ENCODE data around the gene KCNG2.

KCNG2 gene

DNA sequence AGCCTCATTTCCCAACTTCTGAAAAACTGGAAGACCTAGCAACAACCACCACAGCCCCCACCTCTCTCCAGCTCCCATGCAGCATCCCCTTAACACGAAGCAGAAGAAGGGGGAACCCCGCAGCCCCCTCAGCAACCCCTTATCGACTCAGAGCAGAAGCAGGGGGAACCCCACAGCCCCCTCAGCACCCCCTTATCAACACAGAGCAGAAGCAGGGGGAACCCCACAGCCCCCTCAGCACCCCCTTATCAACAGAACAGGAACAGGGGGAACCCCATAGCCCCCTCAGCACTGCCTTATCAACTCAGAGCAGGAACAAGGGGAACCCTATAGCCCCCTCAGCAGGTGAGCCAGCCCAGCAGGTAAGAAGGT lies 147.0 kb downstream of the KCNG2 start:
- Histone ChIP-seq H3K27me3 (ENCODE audit: control insufficient read depth, insufficient read depth, low read length) (peaks cover 2% of the 10 kb centered on the region), H3K4me3 (ENCODE audit: low read depth, low read length) (no peak overlapping the region), H3K4me1 (ENCODE audit: control insufficient read depth, insufficient read depth, low read length) (no peaks in the 10 kb centered on the region), H3K9ac (ENCODE audit: low read depth, low read length) (no peak overlapping the region), H3K36me3 (ENCODE audit: control insufficient read depth, insufficient read depth, low read length) (peaks cover 6% of the 10 kb centered on the region), H3K9me3 (ENCODE audit: control insufficient read depth, insufficient read depth, low read length) (no peaks in the 10 kb centered on the region)

DNA sequence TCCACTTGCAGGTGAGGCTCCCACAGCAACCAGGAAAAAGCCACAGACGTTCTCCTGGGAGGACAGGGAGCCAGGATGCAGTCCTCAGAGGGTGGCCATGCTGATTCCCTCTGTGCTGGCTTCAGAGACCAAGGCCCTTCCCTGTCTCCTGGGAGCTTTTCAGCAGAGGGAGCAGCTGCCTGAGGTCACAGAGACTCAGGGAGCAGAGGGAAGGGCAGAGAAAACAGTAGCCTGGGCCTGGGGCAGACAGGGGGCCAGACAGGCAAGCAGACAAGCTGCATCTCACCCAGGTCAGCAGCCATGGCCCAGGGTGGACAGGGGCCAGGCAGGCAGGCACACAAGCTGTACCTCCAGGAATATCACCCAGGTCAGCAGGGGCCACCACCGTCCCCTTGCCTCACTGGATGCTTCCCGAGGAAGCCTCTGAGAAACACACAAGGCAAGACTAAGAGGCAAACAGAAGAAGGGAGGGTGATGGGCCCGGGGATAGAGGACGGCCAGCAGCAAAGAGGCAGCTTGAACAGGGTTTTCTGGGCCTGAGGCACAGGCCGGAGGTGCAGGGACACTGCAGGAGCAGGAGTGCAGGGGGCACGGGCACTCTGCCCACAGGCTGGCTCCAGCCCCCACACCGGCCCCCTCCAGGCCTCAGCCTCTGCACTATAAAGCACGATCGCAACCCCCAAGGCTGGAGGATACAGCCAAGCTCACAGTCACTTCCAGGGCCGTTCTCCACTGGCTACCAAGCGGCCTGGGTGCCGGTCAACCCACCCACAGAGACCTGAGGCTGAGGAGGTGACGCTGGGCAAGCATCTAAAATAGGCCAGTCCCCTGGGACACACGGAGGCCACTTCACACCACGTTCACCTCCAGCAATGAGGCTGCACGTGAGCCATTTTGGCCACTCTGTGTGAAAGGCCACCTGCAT lies 147.6 kb downstream of the KCNG2 start:
- no peaks in the 10 kb centered on the region for H3K4me1 ChIP-seq (ENCODE audit: control insufficient read depth, insufficient read depth, low read length)
- no peaks in the 10 kb centered on the region for H3K9me3 ChIP-seq (ENCODE audit: control insufficient read depth, insufficient read depth, low read length)
- no peak overlapping the region for H3K4me3 ChIP-seq (ENCODE audit: low read depth, low read length)
- H3K36me3 ChIP-seq (ENCODE audit: control insufficient read depth, insufficient read depth, low read length), result peaks cover 6% of the 10 kb centered on the region
- H3K27me3 ChIP-seq (ENCODE audit: control insufficient read depth, insufficient read depth, low read length), result peaks cover 8% of the 10 kb centered on the region
- H3K9ac ChIP-seq (ENCODE audit: low read depth, low read length), result no peak overlapping the region

DNA sequence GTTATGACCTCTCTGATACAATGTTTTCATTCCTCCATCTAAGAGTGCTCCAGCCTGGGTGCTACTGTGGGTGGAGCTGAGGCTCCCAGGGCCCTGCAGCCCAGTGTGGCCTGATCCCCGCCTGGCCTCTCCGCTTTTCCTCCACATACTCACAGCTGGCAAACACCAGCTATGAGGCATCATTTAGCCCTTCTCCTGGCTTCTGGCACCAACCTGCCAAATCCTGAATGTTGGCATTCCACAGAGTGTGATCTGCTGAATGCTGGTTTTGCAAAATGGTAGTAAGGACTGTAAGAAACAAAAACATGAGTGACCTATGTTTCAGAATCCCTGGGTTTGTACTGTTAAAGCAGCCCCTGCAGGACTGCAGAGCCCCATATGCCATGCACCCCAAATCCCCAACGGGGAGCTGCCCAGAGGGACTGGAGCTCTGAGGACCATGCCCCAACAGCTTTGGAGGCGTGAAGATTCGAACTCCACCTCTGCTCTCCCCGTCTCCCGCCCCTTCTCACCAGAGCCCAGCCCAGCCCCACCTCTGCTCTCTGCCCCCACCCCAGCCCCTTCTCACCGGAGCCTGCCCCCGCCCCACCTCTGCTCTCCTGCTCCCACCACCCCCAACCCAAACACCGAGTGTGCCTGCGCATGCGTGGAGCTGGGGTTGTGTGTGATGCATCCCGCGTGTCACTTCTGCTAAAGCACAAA lies 149.5 kb downstream of the KCNG2 start:
- H3K36me3 ChIP-seq (ENCODE audit: control insufficient read depth, insufficient read depth, low read length), result peaks cover 6% of the 10 kb centered on the region
- no peaks in the 10 kb centered on the region for H3K4me1 ChIP-seq (ENCODE audit: control insufficient read depth, insufficient read depth, low read length)
- no peak overlapping the region for H3K9ac ChIP-seq (ENCODE audit: low read depth, low read length)

DNA sequence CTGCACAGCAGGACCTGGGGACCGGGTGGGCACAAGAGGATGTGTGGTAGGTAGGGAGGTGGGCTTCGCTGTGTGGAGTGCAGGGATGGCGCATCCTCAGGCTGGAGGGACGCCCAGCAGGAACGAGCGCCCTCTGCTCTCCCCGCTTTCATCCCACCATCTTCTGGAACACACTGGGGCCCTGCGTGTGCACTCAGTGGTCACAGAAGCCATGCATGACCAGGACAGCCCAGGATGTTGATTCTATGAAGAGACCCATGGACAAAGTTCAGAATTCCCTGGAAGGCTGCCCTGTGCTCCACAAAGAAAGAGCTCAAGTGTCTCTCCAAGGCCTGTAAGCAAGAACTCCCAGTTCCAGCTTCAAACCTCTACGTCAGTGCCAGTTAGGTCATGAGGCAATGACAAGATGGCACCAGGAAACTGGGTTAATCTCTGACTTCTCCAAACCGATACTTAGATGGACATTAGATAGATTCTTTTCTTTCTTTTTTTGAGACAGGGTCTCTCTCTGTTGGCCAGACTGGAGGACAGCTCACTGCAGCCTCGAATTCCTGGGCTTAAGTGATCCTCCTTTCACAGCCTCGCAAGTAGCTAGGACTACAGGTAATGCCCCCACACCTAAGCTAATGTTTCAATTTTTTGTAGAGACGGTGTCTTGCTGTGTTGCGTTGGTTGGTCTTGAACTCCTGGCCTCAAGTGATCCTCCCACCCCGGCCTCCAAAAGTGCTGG lies 150.3 kb downstream of the KCNG2 start:
- no peak overlapping the region for H3K4me3 ChIP-seq (ENCODE audit: low read depth, low read length)
- no peak overlapping the region for H3K9ac ChIP-seq (ENCODE audit: low read depth, low read length)
- H3K4me1 ChIP-seq (ENCODE audit: control insufficient read depth, insufficient read depth, low read length), result no peaks in the 10 kb centered on the region
- H3K36me3 ChIP-seq (ENCODE audit: control insufficient read depth, insufficient read depth, low read length), result peaks cover 6% of the 10 kb centered on the region
- H3K27me3 ChIP-seq (ENCODE audit: control insufficient read depth, insufficient read depth, low read length), result peaks cover 13% of the 10 kb centered on the region
- H3K9me3 ChIP-seq (ENCODE audit: control insufficient read depth, insufficient read depth, low read length), result no peaks in the 10 kb centered on the region

More for the DNA sequence above, 149.5 kb downstream of the KCNG2 start:
- Histone ChIP-seq H3K27me3 (ENCODE audit: control insufficient read depth, insufficient read depth, low read length) (peaks cover 11% of the 10 kb centered on the region), H3K4me3 (ENCODE audit: low read depth, low read length) (no peak overlapping the region), H3K9me3 (ENCODE audit: control insufficient read depth, insufficient read depth, low read length) (no peaks in the 10 kb centered on the region)

DNA sequence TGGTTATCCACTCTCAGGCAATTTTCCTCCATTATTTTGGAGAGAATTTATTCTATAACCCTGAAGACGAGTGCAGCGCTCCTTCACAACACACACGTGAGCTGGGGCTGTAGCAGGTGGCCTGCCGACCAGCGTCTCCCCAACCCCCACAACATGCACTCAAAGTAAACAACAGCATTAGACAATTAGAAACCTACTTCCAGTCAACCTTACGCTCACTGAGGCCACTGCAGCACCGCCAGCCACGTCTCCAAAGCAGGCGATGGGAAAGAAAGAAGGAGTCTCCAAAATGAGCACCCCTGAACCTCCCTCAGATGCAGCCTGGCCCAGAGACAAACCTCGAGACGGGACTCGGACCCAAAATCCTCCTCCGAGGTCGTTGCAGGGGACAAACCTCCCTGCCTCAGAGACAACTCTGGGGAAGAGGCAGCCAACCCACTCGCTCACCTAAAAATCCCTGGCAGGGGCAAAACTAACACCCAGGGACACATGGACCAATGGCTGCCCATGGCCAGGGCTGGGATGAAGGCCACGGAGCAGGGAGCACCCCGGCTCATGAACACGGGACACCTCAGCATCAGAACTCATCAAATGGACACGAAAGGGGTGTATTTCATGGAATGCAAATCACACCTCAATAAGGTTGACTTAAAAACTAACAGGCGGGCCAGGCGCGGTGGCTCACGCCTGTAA lies 151.1 kb downstream of the KCNG2 start:
- H3K36me3 ChIP-seq (ENCODE audit: control insufficient read depth, insufficient read depth, low read length), result peaks cover 6% of the 10 kb centered on the region
- no peak overlapping the region for H3K4me3 ChIP-seq (ENCODE audit: low read depth, low read length)
- no peak overlapping the region for H3K9ac ChIP-seq (ENCODE audit: low read depth, low read length)
- no peaks in the 10 kb centered on the region for H3K9me3 ChIP-seq (ENCODE audit: control insufficient read depth, insufficient read depth, low read length)
- H3K4me1 ChIP-seq (ENCODE audit: control insufficient read depth, insufficient read depth, low read length), result no peaks in the 10 kb centered on the region
- peaks cover 21% of the 10 kb centered on the region for H3K27me3 ChIP-seq (ENCODE audit: control insufficient read depth, insufficient read depth, low read length)
